Measurements from ENCODE around the gene RCSD1. TPM values are rescaled to one million over a fixed set of nuclear protein-coding genes. Genes with fewer than 3 reads are reported as not detected.

Gene RCSD1
- total and polyA plus RNA-seq, 2 donors (not counting 3 experiments of a cell fraction or from before 2014, with no cell fraction given), result 0.08 to 1.00 TPM

DNA sequence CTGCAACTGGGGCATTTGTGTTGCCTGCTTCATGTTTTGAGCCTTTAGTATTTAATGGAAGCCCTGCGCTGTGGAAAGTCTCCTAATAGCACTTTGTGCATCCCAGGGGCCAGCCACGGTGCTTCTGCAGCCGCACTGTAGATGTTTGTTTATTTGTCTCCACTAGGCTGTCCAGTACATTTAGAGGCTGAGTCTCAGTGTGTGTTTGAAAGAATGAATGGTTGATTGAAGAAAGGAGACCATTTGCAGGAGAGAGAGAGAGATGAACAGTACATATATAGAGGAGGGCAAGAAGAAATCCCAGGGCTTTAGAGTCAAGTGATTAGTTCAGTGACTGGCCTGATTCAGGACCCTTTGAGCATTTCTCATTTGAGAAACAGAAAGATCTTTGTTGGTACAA, 125.6 kb downstream of the RCSD1 start:
- no peaks in the 10 kb centered on the region for H4K20me1 ChIP-seq (replicated peaks; ENCODE audit: control insufficient read depth, extremely low read depth, insufficient read depth, low read length)
- no peaks in the 10 kb centered on the region for H3K36me3 ChIP-seq (ENCODE audit: control insufficient read depth in 2 of 2, extremely low read depth in 1 of 2, insufficient read depth in 2 of 2, low read length in 2 of 2)
- ChIA-PET POLR2A (no interaction called here), CTCF (no interaction called here)
- peaks cover 2% of the 10 kb centered on the region for H3K4me1 ChIP-seq (ENCODE audit: control insufficient read depth, extremely low read depth, insufficient read depth, low read length)
- no peak overlapping the region for H3K4me3 ChIP-seq (replicated peaks in 1 of 3; ENCODE audit: insufficient read depth in 1 of 3, low read depth in 1 of 3, low read length in 3 of 3)
- H3K27me3 ChIP-seq (ENCODE audit: control insufficient read depth in 2 of 2, insufficient read depth in 2 of 2, low read length in 2 of 2), result no peaks in the 10 kb centered on the region
- no TSS peak for BruUV-seq (replicated peaks)
- H3K9ac ChIP-seq (replicated peaks; ENCODE audit: extremely low read depth, insufficient read depth, low read length), result no peak overlapping the region
- FAIRE-seq, result no peak
- intact Hi-C loops (cut with micrococcal nuclease), result no loop called here
- no peaks in the 10 kb centered on the region for H3K9me1 ChIP-seq (replicated peaks; ENCODE audit: control insufficient read depth, extremely low read depth, insufficient read depth, low read length)
- H3K4me2 ChIP-seq (ENCODE audit: insufficient read depth, low read length), result no peak overlapping the region
- H3K79me2 ChIP-seq (ENCODE audit: control insufficient read depth, insufficient read depth, low read length), result peaks cover 35% of the 10 kb centered on the region
- dilution Hi-C loops (cut with MboI; ENCODE audit: extremely low pct_ligation_motif_present, low sequenced_read_pairs), result no loop called here
- no peak overlapping the region for H2AFZ ChIP-seq (ENCODE audit: low read depth, low read length)
- no peak overlapping the region for H3K27ac ChIP-seq (ENCODE audit: insufficient read depth, low read depth, low read length)
- TF ChIP-seq EZH2 (IDR thresholded peaks at IDR 0.05; ENCODE audit: borderline replicate concordance, low read depth, low read length, severe bottlenecking) (no peak), GATA2 (IDR thresholded peaks at IDR 0.05; ENCODE audit: insufficient read depth, insufficient read length, low read depth, low read length) (no peak), JUN (IDR thresholded peaks at IDR 0.05; ENCODE audit: borderline replicate concordance, insufficient read depth, insufficient read length, low read depth) (no peak), MYC (IDR thresholded peaks at IDR 0.05; ENCODE audit: low read depth, low read length) (no peak), POLR2A (IDR thresholded peaks at IDR 0.05; ENCODE audit: low read depth, low read length) (no peak), POLR2AphosphoS5 (IDR thresholded peaks at IDR 0.05; ENCODE audit: insufficient read depth, low read depth, low read length) (no peak)
- TF ChIP-seq, protein P1, sequence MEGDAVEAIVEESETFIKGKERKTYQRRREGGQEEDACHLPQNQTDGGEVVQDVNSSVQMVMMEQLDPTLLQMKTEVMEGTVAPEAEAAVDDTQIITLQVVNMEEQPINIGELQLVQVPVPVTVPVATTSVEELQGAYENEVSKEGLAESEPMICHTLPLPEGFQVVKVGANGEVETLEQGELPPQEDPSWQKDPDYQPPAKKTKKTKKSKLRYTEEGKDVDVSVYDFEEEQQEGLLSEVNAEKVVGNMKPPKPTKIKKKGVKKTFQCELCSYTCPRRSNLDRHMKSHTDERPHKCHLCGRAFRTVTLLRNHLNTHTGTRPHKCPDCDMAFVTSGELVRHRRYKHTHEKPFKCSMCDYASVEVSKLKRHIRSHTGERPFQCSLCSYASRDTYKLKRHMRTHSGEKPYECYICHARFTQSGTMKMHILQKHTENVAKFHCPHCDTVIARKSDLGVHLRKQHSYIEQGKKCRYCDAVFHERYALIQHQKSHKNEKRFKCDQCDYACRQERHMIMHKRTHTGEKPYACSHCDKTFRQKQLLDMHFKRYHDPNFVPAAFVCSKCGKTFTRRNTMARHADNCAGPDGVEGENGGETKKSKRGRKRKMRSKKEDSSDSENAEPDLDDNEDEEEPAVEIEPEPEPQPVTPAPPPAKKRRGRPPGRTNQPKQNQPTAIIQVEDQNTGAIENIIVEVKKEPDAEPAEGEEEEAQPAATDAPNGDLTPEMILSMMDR (IDR thresholded peaks at IDR 0.05; ENCODE audit: extremely low read depth in 1 of 2, insufficient read depth in 1 of 2, low read depth in 1 of 2, low read length in 2 of 2), result no peak
- H3K9me3 ChIP-seq (replicated peaks; ENCODE audit: control insufficient read depth, insufficient read depth, low read length), result no peaks in the 10 kb centered on the region
- no peak for DNase-seq (ENCODE audit: low read depth, low spot score)

Other genes starting within 250 kb of the RCSD1 start
- gene CD247, start 111.7 kb upstream of the RCSD1 start, total RNA-seq, result not detected in 2 replicates
- gene CD247, start 111.7 kb upstream of the RCSD1 start, polyA plus RNA-seq, result not detected in 2 replicates
- gene CREG1, start 76.5 kb upstream of the RCSD1 start, total RNA-seq, result 12.1 and 15.8 TPM in 2 replicates
- gene CREG1, start 76.5 kb upstream of the RCSD1 start, polyA plus RNA-seq, result 10.3 and 10.8 TPM in 2 replicates
- 99.1 and 99.4 TPM in 2 replicates for gene MPZL1, start 91.8 kb downstream of the RCSD1 start, total RNA-seq
- 40.0 and 41.7 TPM in 2 replicates for gene MPZL1, start 91.8 kb downstream of the RCSD1 start, polyA plus RNA-seq